Osteocyte (in vitro differentiated cells): ENCODE results near the gene CD69. TPM values are rescaled to one million over a fixed set of nuclear protein-coding genes. Genes with fewer than 3 reads are reported as not detected.

Source experiments
- DNase-seq: peaks from one replicate; pipeline ENCODE4 v3.0.0; 2021; ENCODE audit warnings: mixed read lengths; ENCODE audit not compliant: unreplicated experiment; ENCODE audit errors: extremely low spot score
- H3K27ac Mint-ChIP-seq: one replicate; pipeline ENCODE4 v1.8.0; 2021; ENCODE audit warnings: mild to moderate bottlenecking, mixed read lengths; ENCODE audit not compliant: unreplicated experiment
- H3K27me3 Mint-ChIP-seq: one replicate; pipeline ENCODE4 v1.8.0; 2021; ENCODE audit warnings: mixed read lengths; ENCODE audit not compliant: unreplicated experiment
- H3K36me3 Mint-ChIP-seq: one replicate; pipeline ENCODE4 v1.8.0; 2021; ENCODE audit warnings: mixed read lengths; ENCODE audit not compliant: unreplicated experiment
- H3K4me1 Mint-ChIP-seq: one replicate; pipeline ENCODE4 v1.8.0; 2021; ENCODE audit warnings: mixed read lengths; ENCODE audit not compliant: unreplicated experiment
- H3K4me3 Mint-ChIP-seq: one replicate; pipeline ENCODE4 v1.8.0; 2021; ENCODE audit warnings: mild to moderate bottlenecking, moderate library complexity, mixed read lengths; ENCODE audit not compliant: unreplicated experiment
- H3K9me3 Mint-ChIP-seq: one replicate; pipeline ENCODE4 v1.8.0; 2021; ENCODE audit warnings: mixed read lengths; ENCODE audit not compliant: unreplicated experiment
- long read RNA-seq: library from polyadenylated mRNA; unstranded; transcript quantifications from one replicate; pipeline ENCODE4 v2.0.0, GENCODE V29; 2021
- total RNA-seq: library from RNA; stranded (reverse); gene quantifications from 2 replicates; pipeline ENCODE4 v1.2.1, GENCODE V29; 2021
- TF ChIP-seq, protein P1 (sequence below): fragments of 200-600 bp; sonication (generic); IDR thresholded peaks from 2 replicates; pipeline ENCODE4 v1.5.0; 2021; ENCODE audit warnings: antibody characterized with exemption, mild to moderate bottlenecking, moderate library complexity

Gene CD69
- total RNA-seq: not detected in 2 replicates
- long read RNA-seq: 0 reads

DNA sequence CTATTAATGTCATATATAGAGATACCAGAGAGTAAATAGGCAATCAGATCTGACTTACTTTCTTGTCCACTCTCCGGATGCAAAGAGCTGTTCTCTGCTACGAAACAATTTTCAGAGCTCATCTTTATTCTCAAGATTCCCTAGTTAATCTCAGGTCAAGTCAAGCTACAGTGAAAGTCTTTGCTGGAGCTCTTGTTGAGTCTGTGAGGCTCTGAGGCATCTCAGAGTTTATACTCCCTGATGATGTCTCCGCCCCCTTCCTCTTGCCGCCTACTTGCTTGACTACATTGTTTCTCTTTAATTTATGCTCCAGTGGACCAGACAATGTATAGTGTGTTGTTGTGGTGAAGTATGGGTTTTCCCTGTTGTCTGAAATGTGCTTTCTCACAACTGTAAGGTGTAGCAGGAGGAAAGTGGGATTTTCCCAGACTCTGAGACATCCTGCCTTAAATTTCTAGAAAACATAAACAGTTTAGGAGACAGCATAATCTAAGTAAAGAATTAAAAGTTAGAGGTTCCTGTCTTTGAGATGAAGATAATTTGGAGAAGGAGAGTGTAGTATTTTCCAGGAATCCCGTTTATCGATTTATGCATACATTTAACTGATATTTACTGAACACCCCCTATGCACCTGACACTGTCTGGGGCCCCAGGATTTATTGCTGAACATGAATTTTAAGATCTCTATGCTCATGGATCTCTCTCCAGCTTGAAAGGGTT is at the start of gene CD69:
Gene CD69, minus strand, starts transcription at position 203 of the 720 bp plus-strand sequence. Its CDS starts 81 bp downstream, at position 122.
- no peaks in the 10 kb centered on the region for H3K36me3 Mint-ChIP-seq
- H3K9me3 Mint-ChIP-seq: no peaks in the 10 kb centered on the region
- H3K4me3 Mint-ChIP-seq: no peak within 1 kb of the TSS
- peaks cover 8% of the 10 kb centered on the region for H3K27me3 Mint-ChIP-seq
- H3K4me1 Mint-ChIP-seq: no peaks in the 10 kb centered on the region
- TF ChIP-seq, protein P1, sequence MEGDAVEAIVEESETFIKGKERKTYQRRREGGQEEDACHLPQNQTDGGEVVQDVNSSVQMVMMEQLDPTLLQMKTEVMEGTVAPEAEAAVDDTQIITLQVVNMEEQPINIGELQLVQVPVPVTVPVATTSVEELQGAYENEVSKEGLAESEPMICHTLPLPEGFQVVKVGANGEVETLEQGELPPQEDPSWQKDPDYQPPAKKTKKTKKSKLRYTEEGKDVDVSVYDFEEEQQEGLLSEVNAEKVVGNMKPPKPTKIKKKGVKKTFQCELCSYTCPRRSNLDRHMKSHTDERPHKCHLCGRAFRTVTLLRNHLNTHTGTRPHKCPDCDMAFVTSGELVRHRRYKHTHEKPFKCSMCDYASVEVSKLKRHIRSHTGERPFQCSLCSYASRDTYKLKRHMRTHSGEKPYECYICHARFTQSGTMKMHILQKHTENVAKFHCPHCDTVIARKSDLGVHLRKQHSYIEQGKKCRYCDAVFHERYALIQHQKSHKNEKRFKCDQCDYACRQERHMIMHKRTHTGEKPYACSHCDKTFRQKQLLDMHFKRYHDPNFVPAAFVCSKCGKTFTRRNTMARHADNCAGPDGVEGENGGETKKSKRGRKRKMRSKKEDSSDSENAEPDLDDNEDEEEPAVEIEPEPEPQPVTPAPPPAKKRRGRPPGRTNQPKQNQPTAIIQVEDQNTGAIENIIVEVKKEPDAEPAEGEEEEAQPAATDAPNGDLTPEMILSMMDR: no peak
- no peak within 1 kb of the TSS for H3K27ac Mint-ChIP-seq
- DNase-seq: no peak

DNA sequence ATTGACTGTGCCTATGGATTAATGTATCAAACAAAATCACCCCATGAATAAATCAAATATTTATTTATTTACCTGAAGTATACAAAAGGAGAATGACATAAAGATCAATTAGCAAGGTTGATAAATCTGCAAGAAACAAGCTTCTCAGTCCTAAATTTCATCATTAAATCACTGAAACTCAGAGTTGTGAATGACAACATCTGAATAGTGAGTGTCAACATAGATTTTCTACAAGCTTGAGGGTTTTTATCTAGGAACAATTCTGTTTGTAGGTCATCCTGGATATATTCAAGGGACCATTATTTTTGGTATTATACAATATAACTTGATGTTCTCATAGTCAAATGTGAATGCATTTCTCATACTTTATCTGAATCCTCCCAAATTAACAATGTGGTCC is 49.2 kb upstream of the CD69 start:
- TF ChIP-seq, protein P1: no peak
- Mint-ChIP-seq H3K36me3 (no peaks in the 10 kb centered on the region), H3K4me3 (no peak overlapping the region), H3K4me1 (no peaks in the 10 kb centered on the region), H3K9me3 (no peaks in the 10 kb centered on the region), H3K27me3 (peaks cover 21% of the 10 kb centered on the region), H3K27ac (no peak overlapping the region)
- no peak for DNase-seq

GRCh38 chr12:9809338-9809737 is 48.6 kb upstream of the CD69 start:
- TF ChIP-seq, protein P1: no peak
- no peaks in the 10 kb centered on the region for H3K4me1 Mint-ChIP-seq
- no peaks in the 10 kb centered on the region for H3K36me3 Mint-ChIP-seq
- H3K9me3 Mint-ChIP-seq: no peaks in the 10 kb centered on the region
- no peak overlapping the region for H3K4me3 Mint-ChIP-seq
- H3K27me3 Mint-ChIP-seq: peaks cover 21% of the 10 kb centered on the region
- DNase-seq: no peak
- H3K27ac Mint-ChIP-seq: no peak overlapping the region

DNA sequence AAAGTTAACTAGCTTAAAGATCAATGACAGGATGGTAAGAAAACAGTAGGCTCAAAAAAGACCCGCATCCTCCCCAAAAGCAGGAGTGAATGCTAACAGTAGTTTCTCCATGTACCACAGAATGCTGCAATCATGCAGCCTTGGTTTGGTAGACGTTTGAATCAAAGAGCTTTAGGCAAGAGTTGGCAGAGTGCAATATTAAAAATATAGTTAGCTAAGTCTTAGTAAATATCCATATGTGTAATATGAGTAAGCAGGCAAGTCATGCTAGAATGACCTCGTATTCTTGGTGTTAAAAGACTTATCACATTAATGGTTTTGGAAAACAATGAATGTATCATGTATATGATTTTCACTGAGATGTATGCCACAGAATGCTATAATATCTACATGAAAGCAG is 47.8 kb upstream of the CD69 start:
- no peaks in the 10 kb centered on the region for H3K36me3 Mint-ChIP-seq
- no peaks in the 10 kb centered on the region for H3K4me1 Mint-ChIP-seq

GRCh38 chr12:9806714-9807113 is 46.0 kb upstream of the CD69 start:
- Mint-ChIP-seq H3K9me3 (no peaks in the 10 kb centered on the region), H3K4me3 (no peak overlapping the region), H3K27ac (no peak overlapping the region), H3K36me3 (no peaks in the 10 kb centered on the region), H3K27me3 (peaks cover 21% of the 10 kb centered on the region), H3K4me1 (no peaks in the 10 kb centered on the region)
- TF ChIP-seq, protein P1: no peak
- no peak for DNase-seq

More for the DNA sequence above, 47.8 kb upstream of the CD69 start:
- TF ChIP-seq, protein P1: no peak
- Mint-ChIP-seq H3K27me3 (peaks cover 21% of the 10 kb centered on the region), H3K27ac (no peak overlapping the region), H3K4me3 (no peak overlapping the region), H3K9me3 (no peaks in the 10 kb centered on the region)
- DNase-seq: no peak
